ENCODE data around the gene DNAJB11.

- no peak for TF ChIP-seq CTCF (conservative IDR thresholded peaks at IDR 0.05; ENCODE audit: low read depth in 2 of 2)
- no peak for TF ChIP-seq ZNF331 (CRISPR knock-in tag; IDR thresholded peaks at IDR 0.05; ENCODE audit: low read depth)
- no peak for TF ChIP-seq EZH2 (IDR thresholded peaks at IDR 0.05; ENCODE audit: low read depth, unreplicated experiment)
- no peak for TF ChIP-seq EZH2phosphoT487 (IDR thresholded peaks at IDR 0.05; ENCODE audit: unreplicated experiment)
- TF ChIP-seq ZNF114 (CRISPR knock-in tag; IDR thresholded peaks at IDR 0.05), result no peak
Measured at GRCh38 chr3:186614266-186614596, 43.7 kb downstream of the DNAJB11 start.
